IPS DF 6.9 (cell line): Measurements from ENCODE around the gene CYBC1.

Experiments
- DNase-seq: peaks from one replicate; pipeline ENCODE4 v3.0.0-alpha.2; 2013; ENCODE audit warnings: low read depth, low spot score
- H3K27ac ChIP-seq: one replicate; pipeline ENCODE4 v1.5.1; 2013; ENCODE audit warnings: low read length, control low read depth
- H3K27me3 ChIP-seq: 2 replicates; pipeline ENCODE4 v1.6.1; 2013; ENCODE audit warnings: mild to moderate bottlenecking, low read length; ENCODE audit not compliant: control insufficient read depth, insufficient read depth
- H3K36me3 ChIP-seq: 2 replicates; pipeline ENCODE4 v1.6.1; 2013; ENCODE audit warnings: low read length; ENCODE audit not compliant: control insufficient read depth, insufficient read depth
- H3K4me1 ChIP-seq: 2 replicates; pipeline ENCODE4 v1.6.1; 2013; ENCODE audit warnings: low read length; ENCODE audit not compliant: control insufficient read depth, insufficient read depth
- H3K4me3 ChIP-seq: 2 replicates; pipeline ENCODE4 v1.5.1; 2013; ENCODE audit warnings: mild to moderate bottlenecking, low read length
- H3K9me3 ChIP-seq: 2 replicates; pipeline ENCODE4 v1.6.1; 2013; ENCODE audit warnings: low read length, inconsistent platforms; ENCODE audit not compliant: control insufficient read depth, insufficient read depth
- WGBS: extraction: QIAGEN DNeasy Blood & Tissue Kit; methylation state at CpG from one replicate; pipeline ENCODE4 v1.1.7; 2013; ENCODE audit warnings: mixed read lengths, missing lambda C conversion rate; ENCODE audit not compliant: insufficient read length, insufficient coverage; 5-methylcytosine and 5-hydroxymethylcytosine counted together

Gene CYBC1

GRCh38 chr17:82440991-82441627 is 9.4 kb downstream of the CYBC1 start:
- no peak for DNase-seq
- Histone ChIP-seq H3K27me3 (no peaks in the 10 kb centered on the region), H3K9me3 (no peaks in the 10 kb centered on the region), H3K36me3 (peaks cover 22% of the 10 kb centered on the region), H3K27ac (no peak overlapping the region), H3K4me3 (no peak overlapping the region), H3K4me1 (0 out of 2 replicates have a peak, but pooled peaks cover 2% of the 10 kb centered on the region)
- WGBS: no CpG with 5 or more reads among the region's 17 CpGs

- no peak overlapping the region for H3K27ac ChIP-seq
- no CpG with 5 or more reads among the region's 22 CpGs for WGBS
- no peaks in the 10 kb centered on the region for H3K9me3 ChIP-seq
Observed at GRCh38 chr17:82440469-82440981, 10.0 kb downstream of the CYBC1 start.

GRCh38 chr17:82439829-82440365 is 10.7 kb downstream of the CYBC1 start:
- Histone ChIP-seq H3K27ac (no peak overlapping the region), H3K36me3 (peaks cover 22% of the 10 kb centered on the region), H3K27me3 (no peaks in the 10 kb centered on the region), H3K4me1 (0 out of 2 replicates have a peak, but pooled peaks cover 2% of the 10 kb centered on the region), H3K4me3 (no peak overlapping the region), H3K9me3 (no peaks in the 10 kb centered on the region)
- DNase-seq: no peak
- no CpG with 5 or more reads among the region's 34 CpGs for WGBS

More at GRCh38 chr17:82440469-82440981, 10.0 kb downstream of the CYBC1 start:
- DNase-seq: no peak
- H3K4me3 ChIP-seq: no peak overlapping the region
- H3K4me1 ChIP-seq: 0 out of 2 replicates have a peak, but pooled peaks cover 2% of the 10 kb centered on the region
- peaks cover 22% of the 10 kb centered on the region for H3K36me3 ChIP-seq
- H3K27me3 ChIP-seq: no peaks in the 10 kb centered on the region

GRCh38 chr17:82439194-82439828 is 11.2 kb downstream of the CYBC1 start:
- no peak overlapping the region for H3K27ac ChIP-seq
- DNase-seq: no peak
- 0 out of 2 replicates have a peak, but pooled peaks cover 2% of the 10 kb centered on the region for H3K4me1 ChIP-seq
- H3K4me3 ChIP-seq: no peak overlapping the region
- no peaks in the 10 kb centered on the region for H3K27me3 ChIP-seq
- H3K9me3 ChIP-seq: no peaks in the 10 kb centered on the region
- no CpG with 5 or more reads among the region's 29 CpGs for WGBS
- H3K36me3 ChIP-seq: peaks cover 18% of the 10 kb centered on the region

- Histone ChIP-seq H3K27me3 (no peaks in the 10 kb centered on the region), H3K4me1 (peaks cover 2% of the 10 kb centered on the region; the same call in 1 of the 2 replicates), H3K36me3 (peaks cover 11% of the 10 kb centered on the region), H3K4me3 (no peak overlapping the region), H3K27ac (no peak overlapping the region), H3K9me3 (no peaks in the 10 kb centered on the region)
- no peak for DNase-seq
- no CpG with 5 or more reads among the region's 26 CpGs for WGBS
Observed at GRCh38 chr17:82438401-82439193, 12.0 kb downstream of the CYBC1 start.

GRCh38 chr17:82437325-82437668 is 13.3 kb downstream of the CYBC1 start:
- Histone ChIP-seq H3K4me1 (peaks cover 2% of the 10 kb centered on the region; the same call in 1 of the 2 replicates), H3K27ac (no peak overlapping the region), H3K36me3 (peaks cover 2% of the 10 kb centered on the region; the same call in 1 of the 2 replicates), H3K27me3 (no peaks in the 10 kb centered on the region), H3K4me3 (no peak overlapping the region), H3K9me3 (no peaks in the 10 kb centered on the region)
- no CpG with 5 or more reads among the region's 18 CpGs for WGBS
- no peak for DNase-seq

GRCh38 chr17:82436601-82437324 is 13.8 kb downstream of the CYBC1 start:
- Histone ChIP-seq H3K27ac (no peak overlapping the region), H3K27me3 (no peaks in the 10 kb centered on the region), H3K36me3 (peaks cover 2% of the 10 kb centered on the region; the same call in 1 of the 2 replicates), H3K4me1 (peaks cover 2% of the 10 kb centered on the region; the same call in 1 of the 2 replicates), H3K9me3 (no peaks in the 10 kb centered on the region), H3K4me3 (no peak overlapping the region)
- no CpG with 5 or more reads among the region's 36 CpGs for WGBS
- no peak for DNase-seq

GRCh38 chr17:82435601-82436583 is 14.7 kb downstream of the CYBC1 start:
- H3K27me3 ChIP-seq: no peaks in the 10 kb centered on the region
- peaks cover 2% of the 10 kb centered on the region; the same call in 1 of the 2 replicates for H3K4me1 ChIP-seq
- H3K9me3 ChIP-seq: no peaks in the 10 kb centered on the region
- H3K27ac ChIP-seq: no peak overlapping the region
- no peak overlapping the region for H3K4me3 ChIP-seq
- WGBS: no CpG with 5 or more reads among the region's 43 CpGs
- no peak for DNase-seq
- peaks cover 2% of the 10 kb centered on the region; the same call in 1 of the 2 replicates for H3K36me3 ChIP-seq

- peaks cover 2% of the 10 kb centered on the region; the same call in 1 of the 2 replicates for H3K36me3 ChIP-seq
- H3K4me1 ChIP-seq: peaks cover 2% of the 10 kb centered on the region; the same call in 1 of the 2 replicates
- DNase-seq: no peak
- no peak overlapping the region for H3K4me3 ChIP-seq
- H3K27ac ChIP-seq: no peak overlapping the region
- no peaks in the 10 kb centered on the region for H3K27me3 ChIP-seq
- H3K9me3 ChIP-seq: no peaks in the 10 kb centered on the region
- WGBS: no CpG with 5 or more reads among the region's 12 CpGs
Observed at GRCh38 chr17:82435103-82435502, 15.4 kb downstream of the CYBC1 start.
